Neutrophil (primary cell): ENCODE measurements around the gene TRIM2.

Experiments
- H3K27ac ChIP-seq: fragments of 200-600 bp; sonication (generic); 2 replicates; pipeline ENCODE4 v1.5.1; 2016; ENCODE audit warnings: mild to moderate bottlenecking, moderate library complexity
- H3K27me3 ChIP-seq: fragments of 200-600 bp; sonication (generic); 2 replicates; pipeline ENCODE4 v1.6.0; 2016; ENCODE audit warnings: mild to moderate bottlenecking
- H3K36me3 ChIP-seq: fragments of 200-600 bp; sonication (generic); 2 replicates; pipeline ENCODE4 v1.5.1; 2017
- H3K4me1 ChIP-seq, 2 experiments: fragments of 200-600 bp in 1 of 2; sonication (generic) in 1 of 2; 1 replicate in 1 of 2; 2 replicates in 1 of 2; pipeline versions ENCODE4 v1.5.1 to v1.6.1; 2013 to 2016; ENCODE audit warnings: low read depth in 1 of 2, low read length in 1 of 2, mild to moderate bottlenecking in 1 of 2, moderate library complexity in 1 of 2; ENCODE audit not compliant: control insufficient read depth in 1 of 2, insufficient read depth in 1 of 2
- H3K4me3 ChIP-seq, 2 experiments: fragments of 200-600 bp in 1 of 2; sonication (generic) in 1 of 2; 1 replicate in 1 of 2; 2 replicates in 1 of 2; pipeline ENCODE4 v1.5.1; 2013 to 2016; ENCODE audit warnings: low read depth in 1 of 2, low read length in 1 of 2, mild to moderate bottlenecking in 1 of 2, moderate library complexity in 1 of 2
- H3K9me3 ChIP-seq: fragments of 200-600 bp; sonication (generic); 2 replicates; pipeline ENCODE4 v1.5.1; 2016
- CTCF ChIP-seq: fragments of 200-600 bp; sonication (generic); IDR thresholded peaks from 2 replicates; pipeline ENCODE4 v1.5.1; 2016; ENCODE audit warnings: antibody characterized with exemption

The TRIM2 gene

DNA sequence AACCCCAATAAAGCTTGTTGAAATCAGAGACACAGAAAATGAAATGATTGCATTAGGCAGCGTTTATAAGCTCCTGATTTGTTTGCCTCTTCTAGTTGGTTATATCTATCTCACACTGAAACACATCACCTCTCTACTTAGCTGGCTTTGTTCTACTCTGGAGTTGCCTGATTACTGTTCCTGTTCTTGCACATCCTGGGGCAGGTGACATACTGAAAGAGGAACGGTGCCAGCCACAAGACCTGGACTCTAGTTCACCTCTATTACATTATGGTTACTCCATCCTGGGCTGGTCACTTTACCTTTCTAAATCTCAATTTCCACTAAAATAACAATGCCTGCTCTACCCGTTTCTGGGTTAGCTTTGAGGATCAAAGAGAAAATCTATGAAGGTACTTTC, 47.9 kb downstream of the TRIM2 start:
- Histone ChIP-seq H3K9me3 (no peaks in the 10 kb centered on the region), H3K4me1 (peaks cover 0 to 11% of the 10 kb centered on the region in 2 experiments), H3K36me3 (no peaks in the 10 kb centered on the region), H3K4me3 (no peak overlapping the region), H3K27me3 (peaks cover 81% of the 10 kb centered on the region), H3K27ac (no peak overlapping the region)
- TF ChIP-seq CTCF, result no peak

- no peaks in the 10 kb centered on the region for H3K4me1 ChIP-seq
- H3K4me3 ChIP-seq, result no peak overlapping the region
- no peaks in the 10 kb centered on the region for H3K9me3 ChIP-seq
- H3K36me3 ChIP-seq, result no peaks in the 10 kb centered on the region
- H3K27me3 ChIP-seq, result peaks cover 81% of the 10 kb centered on the region
- TF ChIP-seq CTCF, result no peak
- no peak overlapping the region for H3K27ac ChIP-seq
These were observed 51.0 kb downstream of the TRIM2 start for GRCh38 chr4:153255233-153255632.

DNA sequence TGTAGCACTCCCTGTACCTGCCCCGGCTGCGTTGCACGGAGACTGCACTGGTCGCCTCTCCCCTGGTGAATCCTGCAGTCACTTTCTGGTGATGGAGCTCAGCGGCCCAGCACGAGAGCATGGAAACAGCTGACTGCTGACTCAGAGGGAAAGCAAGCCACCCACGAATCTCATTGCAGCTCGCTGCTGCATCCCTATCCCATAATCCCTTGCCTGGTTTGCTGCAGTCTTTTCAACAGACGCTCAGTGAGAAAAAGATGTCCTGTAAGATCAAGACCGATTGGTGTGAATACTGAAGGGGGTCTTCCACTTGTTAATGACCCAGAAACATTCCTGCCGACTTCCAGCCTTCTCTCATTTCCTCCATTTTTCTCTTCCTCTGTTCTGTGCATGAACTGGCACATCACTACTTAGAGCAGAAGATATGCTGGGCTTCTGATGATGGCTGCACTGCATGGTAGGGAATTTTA, 52.9 kb downstream of the TRIM2 start:
- Histone ChIP-seq H3K27ac (no peak overlapping the region), H3K4me1 (no peaks in the 10 kb centered on the region), H3K4me3 (no peak overlapping the region)

DNA sequence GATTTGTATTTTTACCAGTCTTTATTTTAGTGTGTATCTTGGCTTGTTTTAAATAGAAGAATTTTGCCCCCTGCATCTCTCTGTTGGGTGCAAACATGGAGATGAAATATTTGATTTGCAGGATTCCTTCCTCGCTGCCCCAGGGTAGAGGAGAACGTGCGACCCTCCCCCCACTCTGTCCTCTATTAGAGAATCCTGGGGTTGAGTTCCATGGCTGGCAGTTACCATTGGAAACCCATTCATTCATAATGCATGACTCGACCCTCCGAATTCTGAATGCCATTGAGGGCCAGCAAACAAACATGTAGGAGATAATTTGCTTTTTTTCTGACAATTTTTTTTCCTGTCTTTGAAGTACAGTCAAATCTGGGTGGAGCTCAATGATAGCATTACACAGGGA, 53.7 kb downstream of the TRIM2 start:
- no peaks in the 10 kb centered on the region for H3K36me3 ChIP-seq
- no peaks in the 10 kb centered on the region for H3K4me1 ChIP-seq
- H3K9me3 ChIP-seq, result no peaks in the 10 kb centered on the region
- no peak for TF ChIP-seq CTCF
- H3K4me3 ChIP-seq, result no peak overlapping the region
- no peak overlapping the region for H3K27ac ChIP-seq
- H3K27me3 ChIP-seq, result peaks cover 60% of the 10 kb centered on the region

More for the DNA sequence above, 52.9 kb downstream of the TRIM2 start:
- TF ChIP-seq CTCF, result no peak
- Histone ChIP-seq H3K36me3 (no peaks in the 10 kb centered on the region), H3K27me3 (peaks cover 62% of the 10 kb centered on the region), H3K9me3 (no peaks in the 10 kb centered on the region)

GRCh38 chr4:153258750-153259149, 54.5 kb downstream of the TRIM2 start:
- no peak for TF ChIP-seq CTCF
- Histone ChIP-seq H3K9me3 (no peaks in the 10 kb centered on the region), H3K36me3 (no peaks in the 10 kb centered on the region), H3K27me3 (peaks cover 60% of the 10 kb centered on the region), H3K27ac (no peak overlapping the region), H3K4me1 (no peaks in the 10 kb centered on the region), H3K4me3 (no peak overlapping the region)

DNA sequence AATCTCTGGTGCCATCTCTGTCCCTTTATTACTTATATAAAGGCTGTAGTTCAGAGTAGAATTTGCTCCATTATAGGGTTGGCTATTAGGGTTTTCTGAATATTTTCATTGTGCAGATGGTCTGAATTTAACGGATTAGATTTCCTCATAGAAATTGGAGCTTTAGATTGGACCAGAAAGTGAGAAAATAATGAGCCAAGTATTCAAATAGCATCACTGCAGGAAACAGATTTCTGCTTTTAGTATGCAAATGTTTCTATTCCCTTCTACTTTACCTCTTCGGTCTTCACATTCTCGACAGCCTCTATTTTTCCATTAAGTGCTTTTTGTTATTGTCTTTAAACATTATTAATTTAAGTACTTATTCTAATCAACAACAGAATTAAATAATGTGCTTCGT, 55.4 kb downstream of the TRIM2 start:
- H3K27ac ChIP-seq, result no peak overlapping the region
- H3K36me3 ChIP-seq, result no peaks in the 10 kb centered on the region
- peaks cover 56% of the 10 kb centered on the region for H3K27me3 ChIP-seq
- TF ChIP-seq CTCF, result no peak
- H3K4me3 ChIP-seq, result no peak overlapping the region
- no peaks in the 10 kb centered on the region for H3K4me1 ChIP-seq
- no peaks in the 10 kb centered on the region for H3K9me3 ChIP-seq
